IPS-NIHi7 (cell line): ENCODE data around the gene ASTE1.
"Not testable (repeated sequence)": the region's sequence is repeated elsewhere in the genome, so short reads cannot be mapped to it uniquely, and the experiment has no call there.

ENCODE experiments used
- DNase-seq: peaks from one replicate; pipeline ENCODE4 v3.0.0; 2012; ENCODE audit warnings: mixed read lengths; ENCODE audit errors: extremely low spot score

The ASTE1 gene

GRCh38 chr3:131026321-131027151, at the start of gene ASTE1, which contains the start of gene NEK11:
Gene ASTE1 (minus strand): TSS chr3:131026825. CDS start chr3:131025306, 1,519 bp downstream.
Gene NEK11 (plus strand): TSS chr3:131026877. CDS start chr3:131029709, 2,832 bp downstream.
- DNase-seq, result peak; percentile 91

- DNase-seq, result no peak
These were observed 49.2 kb upstream of the ASTE1 start for GRCh38 chr3:131075632-131076328.

- no peak for DNase-seq
These were observed 46.2 kb upstream of the ASTE1 start for GRCh38 chr3:131072845-131073244.

GRCh38 chr3:131072099-131072559, 45.5 kb upstream of the ASTE1 start:
- DNase-seq, result no peak

- DNase-seq, result no peak
These were observed 41.4 kb upstream of the ASTE1 start for GRCh38 chr3:131067983-131068382.

GRCh38 chr3:131053043-131053859, 26.6 kb upstream of the ASTE1 start:
- DNase-seq, result no peak

GRCh38 chr3:131050001-131050400, 23.4 kb upstream of the ASTE1 start:
- DNase-seq, result no peak

GRCh38 chr3:131048030-131048429, 21.4 kb upstream of the ASTE1 start:
- DNase-seq, result no peak

- DNase-seq, result no peak
These were observed 21.0 kb upstream of the ASTE1 start for GRCh38 chr3:131047582-131047981.

- not testable (repeated sequence) for DNase-seq
These were observed 15.8 kb upstream of the ASTE1 start for GRCh38 chr3:131042271-131042985.

GRCh38 chr3:131038326-131038725, 11.7 kb upstream of the ASTE1 start:
- no peak for DNase-seq

- no peak for DNase-seq
These were observed 10.4 kb upstream of the ASTE1 start for GRCh38 chr3:131036986-131037385.

- DNase-seq, result no peak
These were observed 9.7 kb upstream of the ASTE1 start for GRCh38 chr3:131036200-131036816.

GRCh38 chr3:131033480-131034080, 7.0 kb upstream of the ASTE1 start:
- peak; percentile 21 for DNase-seq

- no peak for DNase-seq
These were observed 5.0 kb upstream of the ASTE1 start for GRCh38 chr3:131031660-131032059.

- no peak for DNase-seq
These were observed 2.2 kb upstream of the ASTE1 start for GRCh38 chr3:131028844-131029243.

GRCh38 chr3:131025539-131025938, 1.1 kb downstream of the ASTE1 start:
- no peak for DNase-seq

- DNase-seq, result peak; percentile 14
These were observed 6.4 kb downstream of the ASTE1 start for GRCh38 chr3:131020122-131020693.

GRCh38 chr3:131018970-131019369, 7.7 kb downstream of the ASTE1 start:
- no peak for DNase-seq

GRCh38 chr3:131009698-131010097, 16.9 kb downstream of the ASTE1 start:
- no peak for DNase-seq
